ENCODE data around the gene CCDC12.

The CCDC12 gene

DNA sequence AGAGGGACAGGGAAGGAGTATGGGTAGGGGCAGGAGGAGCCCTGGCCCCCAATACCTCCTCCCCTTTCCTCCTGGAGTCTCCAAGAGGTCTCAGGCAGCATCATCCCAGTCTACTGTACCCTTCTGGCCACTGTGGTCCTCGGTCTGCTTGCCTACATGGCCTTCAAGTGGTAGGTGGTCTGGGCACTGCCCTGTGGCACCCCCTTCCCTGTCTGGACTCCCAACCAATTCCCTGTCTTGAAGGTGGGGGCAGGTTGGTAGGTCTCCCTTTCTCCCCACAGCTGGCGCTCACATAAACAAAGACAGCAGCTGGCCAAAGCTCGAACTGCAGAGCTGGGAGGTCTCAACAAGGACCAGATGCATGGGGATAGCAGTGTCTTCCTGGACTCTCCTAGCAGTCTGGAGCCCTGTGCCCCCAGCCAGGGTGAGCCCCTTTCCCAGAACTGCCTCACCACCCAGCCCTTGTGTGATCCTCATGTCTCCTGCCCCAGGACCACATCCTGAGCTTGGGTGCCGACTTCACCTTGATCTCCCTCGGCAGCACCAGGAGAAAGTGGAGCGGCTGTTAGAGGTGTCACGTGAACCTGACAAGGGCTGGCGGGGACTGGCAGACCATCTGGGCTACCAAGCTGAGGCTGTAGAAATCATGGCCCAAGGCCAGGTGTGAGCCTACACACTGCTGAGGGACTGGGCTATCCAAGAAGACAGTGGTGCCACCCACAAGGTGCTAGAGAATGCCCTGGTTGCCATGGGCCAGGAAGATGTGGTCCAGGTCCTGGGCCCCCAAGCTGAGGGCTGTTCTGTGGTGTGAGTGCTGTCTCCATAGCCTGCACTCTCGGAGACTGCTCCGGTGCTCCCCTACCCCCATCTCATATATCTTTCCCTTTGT lies 36.0 kb upstream of the CCDC12 start:
- H3K27ac ChIP-seq, result no peak overlapping the region
- no peaks in the 10 kb centered on the region for H3K27me3 ChIP-seq (ENCODE audit: insufficient read depth, low read depth)
- no peaks in the 10 kb centered on the region for H3K79me2 ChIP-seq (ENCODE audit: insufficient read depth, low read depth)
- TF ChIP-seq, protein P1, sequence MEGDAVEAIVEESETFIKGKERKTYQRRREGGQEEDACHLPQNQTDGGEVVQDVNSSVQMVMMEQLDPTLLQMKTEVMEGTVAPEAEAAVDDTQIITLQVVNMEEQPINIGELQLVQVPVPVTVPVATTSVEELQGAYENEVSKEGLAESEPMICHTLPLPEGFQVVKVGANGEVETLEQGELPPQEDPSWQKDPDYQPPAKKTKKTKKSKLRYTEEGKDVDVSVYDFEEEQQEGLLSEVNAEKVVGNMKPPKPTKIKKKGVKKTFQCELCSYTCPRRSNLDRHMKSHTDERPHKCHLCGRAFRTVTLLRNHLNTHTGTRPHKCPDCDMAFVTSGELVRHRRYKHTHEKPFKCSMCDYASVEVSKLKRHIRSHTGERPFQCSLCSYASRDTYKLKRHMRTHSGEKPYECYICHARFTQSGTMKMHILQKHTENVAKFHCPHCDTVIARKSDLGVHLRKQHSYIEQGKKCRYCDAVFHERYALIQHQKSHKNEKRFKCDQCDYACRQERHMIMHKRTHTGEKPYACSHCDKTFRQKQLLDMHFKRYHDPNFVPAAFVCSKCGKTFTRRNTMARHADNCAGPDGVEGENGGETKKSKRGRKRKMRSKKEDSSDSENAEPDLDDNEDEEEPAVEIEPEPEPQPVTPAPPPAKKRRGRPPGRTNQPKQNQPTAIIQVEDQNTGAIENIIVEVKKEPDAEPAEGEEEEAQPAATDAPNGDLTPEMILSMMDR (conservative IDR thresholded peaks at IDR 0.05; ENCODE audit: low read depth, low read length), result no peak
- no peak overlapping the region for H3K9ac ChIP-seq
- H3K36me3 ChIP-seq (ENCODE audit: insufficient read depth), result no peaks in the 10 kb centered on the region
- no peak overlapping the region for H3K4me2 ChIP-seq
- no peak overlapping the region for H2AFZ ChIP-seq (ENCODE audit: low read depth)
- no peak overlapping the region for H3K4me3 ChIP-seq (IDR thresholded peaks at IDR 0.05; ENCODE audit: insufficient read depth, low read depth, low read length)
- H4K20me1 ChIP-seq (ENCODE audit: insufficient read depth), result no peaks in the 10 kb centered on the region
- no peaks in the 10 kb centered on the region for H3K4me1 ChIP-seq (ENCODE audit: low read depth, poor library complexity, severe bottlenecking)

DNA sequence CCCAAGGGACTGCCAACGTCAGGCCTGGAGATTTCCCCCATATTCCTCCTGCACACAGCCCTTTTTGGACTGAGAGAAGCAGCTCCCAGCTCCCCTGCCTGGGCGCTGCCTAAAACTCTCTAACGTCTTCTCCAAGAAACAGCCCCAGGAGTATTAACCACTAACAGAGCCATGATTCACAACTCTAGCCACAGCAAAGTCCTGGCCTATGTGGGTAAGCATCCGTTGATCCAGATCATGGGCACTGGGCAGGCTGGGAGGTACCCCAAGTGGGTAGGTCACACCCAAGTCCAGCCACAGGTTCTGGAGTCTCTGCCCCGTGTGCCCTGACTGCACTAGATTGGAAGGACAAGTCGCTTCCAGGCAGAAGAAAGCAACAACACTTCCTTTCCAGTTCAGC lies 34.8 kb upstream of the CCDC12 start:
- TF ChIP-seq, protein P1 (conservative IDR thresholded peaks at IDR 0.05; ENCODE audit: low read depth, low read length), result no peak
- Histone ChIP-seq H3K4me1 (ENCODE audit: low read depth, poor library complexity, severe bottlenecking) (no peaks in the 10 kb centered on the region), H2AFZ (ENCODE audit: low read depth) (no peak overlapping the region), H3K9ac (no peak overlapping the region), H3K36me3 (ENCODE audit: insufficient read depth) (no peaks in the 10 kb centered on the region), H3K4me2 (no peak overlapping the region), H3K79me2 (ENCODE audit: insufficient read depth, low read depth) (no peaks in the 10 kb centered on the region), H3K27ac (no peak overlapping the region), H4K20me1 (ENCODE audit: insufficient read depth) (no peaks in the 10 kb centered on the region), H3K27me3 (ENCODE audit: insufficient read depth, low read depth) (no peaks in the 10 kb centered on the region), H3K4me3 (IDR thresholded peaks at IDR 0.05; ENCODE audit: insufficient read depth, low read depth, low read length) (no peak overlapping the region)

DNA sequence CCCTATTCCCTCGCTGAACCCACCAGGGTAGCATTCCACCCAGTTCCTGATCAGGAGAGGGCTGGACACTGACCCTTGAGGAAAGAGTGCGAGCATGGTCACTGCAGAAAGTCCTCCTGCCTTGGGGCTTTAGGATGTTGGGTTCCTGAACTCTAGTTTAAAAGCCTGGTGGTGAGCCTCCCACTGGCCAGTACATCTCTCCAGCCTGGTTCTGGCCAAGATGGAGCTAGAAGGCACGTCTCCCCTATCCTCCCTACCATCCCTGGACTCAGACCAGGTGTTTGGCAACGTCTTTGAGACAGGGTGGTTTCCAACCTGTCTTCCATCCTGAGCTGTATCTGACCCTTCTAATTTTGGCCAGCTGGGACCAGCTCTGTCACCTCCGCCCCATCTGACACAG lies 34.4 kb upstream of the CCDC12 start:
- TF ChIP-seq, protein P1 (conservative IDR thresholded peaks at IDR 0.05; ENCODE audit: low read depth, low read length), result no peak
- no peak overlapping the region for H2AFZ ChIP-seq (ENCODE audit: low read depth)
- H3K36me3 ChIP-seq (ENCODE audit: insufficient read depth), result no peaks in the 10 kb centered on the region
- no peaks in the 10 kb centered on the region for H3K79me2 ChIP-seq (ENCODE audit: insufficient read depth, low read depth)
- no peak overlapping the region for H3K27ac ChIP-seq
- H4K20me1 ChIP-seq (ENCODE audit: insufficient read depth), result no peaks in the 10 kb centered on the region
- H3K27me3 ChIP-seq (ENCODE audit: insufficient read depth, low read depth), result no peaks in the 10 kb centered on the region
- H3K9ac ChIP-seq, result no peak overlapping the region
- no peak overlapping the region for H3K4me2 ChIP-seq
- no peak overlapping the region for H3K4me3 ChIP-seq (IDR thresholded peaks at IDR 0.05; ENCODE audit: insufficient read depth, low read depth, low read length)
- no peaks in the 10 kb centered on the region for H3K4me1 ChIP-seq (ENCODE audit: low read depth, poor library complexity, severe bottlenecking)

DNA sequence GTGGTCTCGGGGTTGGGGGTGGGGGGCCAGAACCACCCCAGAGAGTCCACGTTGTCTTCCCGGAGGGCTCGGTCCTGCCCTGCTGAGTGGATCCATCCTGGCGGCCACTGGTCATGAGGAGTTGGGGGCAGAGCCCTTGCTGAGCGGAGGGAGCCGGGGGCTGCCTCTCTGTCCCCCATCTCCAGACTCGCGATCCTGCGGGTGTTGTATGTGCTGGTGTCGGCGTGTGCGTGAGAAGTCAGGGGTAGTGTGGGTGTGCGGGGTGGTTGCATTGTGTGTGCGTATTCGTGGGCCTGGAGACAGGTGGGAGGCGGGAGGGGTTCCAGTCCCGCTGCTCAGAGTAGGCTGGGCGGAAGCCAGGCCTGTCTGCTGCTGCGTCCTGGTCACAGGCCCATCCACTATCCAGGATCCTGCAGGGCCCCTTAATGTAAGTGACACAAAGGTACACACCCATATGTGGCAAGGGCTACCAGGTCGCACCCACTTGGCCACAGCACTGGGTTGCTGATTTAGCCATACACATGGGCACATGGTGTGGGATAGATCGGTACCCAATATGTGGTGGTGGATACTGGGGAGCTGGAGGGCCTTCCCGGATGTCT lies 33.7 kb upstream of the CCDC12 start:
- no peak overlapping the region for H3K4me3 ChIP-seq (IDR thresholded peaks at IDR 0.05; ENCODE audit: insufficient read depth, low read depth, low read length)
- no peak overlapping the region for H3K27ac ChIP-seq
- no peak overlapping the region for H2AFZ ChIP-seq (ENCODE audit: low read depth)
- H4K20me1 ChIP-seq (ENCODE audit: insufficient read depth), result no peaks in the 10 kb centered on the region
- no peaks in the 10 kb centered on the region for H3K4me1 ChIP-seq (ENCODE audit: low read depth, poor library complexity, severe bottlenecking)
- H3K9ac ChIP-seq, result no peak overlapping the region
- no peak overlapping the region for H3K4me2 ChIP-seq
- no peaks in the 10 kb centered on the region for H3K27me3 ChIP-seq (ENCODE audit: insufficient read depth, low read depth)
- H3K36me3 ChIP-seq (ENCODE audit: insufficient read depth), result no peaks in the 10 kb centered on the region
- H3K79me2 ChIP-seq (ENCODE audit: insufficient read depth, low read depth), result no peaks in the 10 kb centered on the region
- TF ChIP-seq, protein P1 (conservative IDR thresholded peaks at IDR 0.05; ENCODE audit: low read depth, low read length), result no peak
